Measurements from ENCODE around the gene GPHN. TPM values are rescaled to one million over a fixed set of nuclear protein-coding genes. Genes with fewer than 3 reads are reported as not detected.

Gene GPHN
- total RNA-seq, 1 experiment from 2014 or later, result 18.1 TPM

DNA sequence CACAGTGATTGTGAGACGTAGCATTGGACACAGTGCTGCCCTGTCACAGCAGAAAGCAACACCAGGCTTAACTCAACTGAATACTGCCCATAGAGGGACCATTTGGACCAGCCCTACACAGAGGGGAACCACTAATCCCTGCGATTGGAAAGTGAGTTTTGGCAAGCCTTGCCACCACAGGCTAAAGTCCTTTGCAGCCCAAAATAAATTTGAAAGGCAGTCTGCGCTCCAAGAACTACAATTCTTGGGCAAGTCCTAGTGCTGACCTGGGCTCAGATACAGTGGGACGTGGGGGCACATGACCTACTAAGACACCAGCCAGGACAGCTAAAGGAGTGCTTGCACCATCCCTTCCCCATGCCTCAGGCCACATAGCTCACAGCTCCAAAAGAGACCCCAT lies 349.9 kb downstream of the GPHN start (continued):
- TF ChIP-seq, protein P1, sequence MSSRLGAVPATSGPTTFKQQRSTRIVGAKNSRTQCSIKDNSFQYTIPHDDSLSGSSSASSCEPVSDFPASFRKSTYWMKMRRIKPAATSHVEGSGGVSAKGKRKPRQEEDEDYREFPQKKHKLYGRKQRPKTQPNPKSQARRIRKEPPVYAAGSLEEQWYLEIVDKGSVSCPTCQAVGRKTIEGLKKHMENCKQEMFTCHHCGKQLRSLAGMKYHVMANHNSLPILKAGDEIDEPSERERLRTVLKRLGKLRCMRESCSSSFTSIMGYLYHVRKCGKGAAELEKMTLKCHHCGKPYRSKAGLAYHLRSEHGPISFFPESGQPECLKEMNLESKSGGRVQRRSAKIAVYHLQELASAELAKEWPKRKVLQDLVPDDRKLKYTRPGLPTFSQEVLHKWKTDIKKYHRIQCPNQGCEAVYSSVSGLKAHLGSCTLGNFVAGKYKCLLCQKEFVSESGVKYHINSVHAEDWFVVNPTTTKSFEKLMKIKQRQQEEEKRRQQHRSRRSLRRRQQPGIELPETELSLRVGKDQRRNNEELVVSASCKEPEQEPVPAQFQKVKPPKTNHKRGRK (CRISPR knock-in tag; IDR thresholded peaks at IDR 0.05; ENCODE audit: borderline replicate concordance), result no peak
- TF ChIP-seq, protein P2, sequence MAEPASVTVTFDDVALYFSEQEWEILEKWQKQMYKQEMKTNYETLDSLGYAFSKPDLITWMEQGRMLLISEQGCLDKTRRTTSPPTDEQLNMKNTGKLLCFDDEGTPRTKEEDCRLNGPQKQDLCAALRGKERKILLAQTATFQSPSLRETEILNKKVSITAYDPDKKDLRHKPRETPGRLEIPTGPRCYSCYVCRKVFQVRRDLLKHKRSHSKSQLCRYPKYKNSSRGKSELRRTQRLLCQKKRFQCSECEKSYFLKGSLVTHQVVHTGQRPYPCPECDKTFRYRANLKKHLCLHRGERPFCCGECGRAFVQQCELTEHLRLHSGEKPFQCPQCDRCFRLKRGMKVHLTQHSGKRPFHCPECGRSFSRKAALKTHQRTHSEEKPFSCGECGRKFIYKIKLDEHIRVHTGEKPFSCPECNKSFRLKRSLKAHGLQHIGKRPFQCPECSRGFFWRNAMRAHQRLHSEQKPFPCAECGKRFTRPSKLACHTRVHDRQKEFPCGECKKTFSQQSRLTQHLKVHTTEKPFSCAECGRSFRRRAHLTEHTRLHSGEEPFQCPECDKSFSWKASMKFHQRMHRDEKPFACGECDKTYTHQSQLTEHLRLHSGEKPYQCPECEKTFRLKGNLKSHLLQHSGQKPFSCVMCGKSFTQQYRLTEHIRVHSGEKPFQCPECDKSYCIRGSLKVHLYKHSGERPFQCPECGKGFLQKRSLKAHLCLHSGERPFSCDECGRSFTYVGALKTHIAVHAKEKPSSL (CRISPR knock-in tag; conservative IDR thresholded peaks at IDR 0.05), result no peak
- TF ChIP-seq, protein P3, sequence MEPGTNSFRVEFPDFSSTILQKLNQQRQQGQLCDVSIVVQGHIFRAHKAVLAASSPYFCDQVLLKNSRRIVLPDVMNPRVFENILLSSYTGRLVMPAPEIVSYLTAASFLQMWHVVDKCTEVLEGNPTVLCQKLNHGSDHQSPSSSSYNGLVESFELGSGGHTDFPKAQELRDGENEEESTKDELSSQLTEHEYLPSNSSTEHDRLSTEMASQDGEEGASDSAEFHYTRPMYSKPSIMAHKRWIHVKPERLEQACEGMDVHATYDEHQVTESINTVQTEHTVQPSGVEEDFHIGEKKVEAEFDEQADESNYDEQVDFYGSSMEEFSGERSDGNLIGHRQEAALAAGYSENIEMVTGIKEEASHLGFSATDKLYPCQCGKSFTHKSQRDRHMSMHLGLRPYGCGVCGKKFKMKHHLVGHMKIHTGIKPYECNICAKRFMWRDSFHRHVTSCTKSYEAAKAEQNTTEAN (CRISPR knock-in tag; IDR thresholded peaks at IDR 0.05), result no peak
- TF ChIP-seq, protein P4, sequence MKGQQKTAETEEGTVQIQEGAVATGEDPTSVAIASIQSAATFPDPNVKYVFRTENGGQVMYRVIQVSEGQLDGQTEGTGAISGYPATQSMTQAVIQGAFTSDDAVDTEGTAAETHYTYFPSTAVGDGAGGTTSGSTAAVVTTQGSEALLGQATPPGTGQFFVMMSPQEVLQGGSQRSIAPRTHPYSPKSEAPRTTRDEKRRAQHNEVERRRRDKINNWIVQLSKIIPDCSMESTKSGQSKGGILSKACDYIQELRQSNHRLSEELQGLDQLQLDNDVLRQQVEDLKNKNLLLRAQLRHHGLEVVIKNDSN (CRISPR knock-in tag; IDR thresholded peaks at IDR 0.05), result no peak
- TF ChIP-seq ZNF232 (CRISPR knock-in tag; IDR thresholded peaks at IDR 0.05) (no peak), CREM (CRISPR knock-in tag; IDR thresholded peaks at IDR 0.05) (no peak), CBFB (CRISPR knock-in tag; IDR thresholded peaks at IDR 0.05; ENCODE audit: low read depth) (no peak)
- TF ChIP-seq, protein P5, sequence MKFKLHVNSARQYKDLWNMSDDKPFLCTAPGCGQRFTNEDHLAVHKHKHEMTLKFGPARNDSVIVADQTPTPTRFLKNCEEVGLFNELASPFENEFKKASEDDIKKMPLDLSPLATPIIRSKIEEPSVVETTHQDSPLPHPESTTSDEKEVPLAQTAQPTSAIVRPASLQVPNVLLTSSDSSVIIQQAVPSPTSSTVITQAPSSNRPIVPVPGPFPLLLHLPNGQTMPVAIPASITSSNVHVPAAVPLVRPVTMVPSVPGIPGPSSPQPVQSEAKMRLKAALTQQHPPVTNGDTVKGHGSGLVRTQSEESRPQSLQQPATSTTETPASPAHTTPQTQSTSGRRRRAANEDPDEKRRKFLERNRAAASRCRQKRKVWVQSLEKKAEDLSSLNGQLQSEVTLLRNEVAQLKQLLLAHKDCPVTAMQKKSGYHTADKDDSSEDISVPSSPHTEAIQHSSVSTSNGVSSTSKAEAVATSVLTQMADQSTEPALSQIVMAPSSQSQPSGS (CRISPR knock-in tag; IDR thresholded peaks at IDR 0.05; ENCODE audit: borderline replicate concordance, low read depth), result no peak
- TF ChIP-seq, protein P6, sequence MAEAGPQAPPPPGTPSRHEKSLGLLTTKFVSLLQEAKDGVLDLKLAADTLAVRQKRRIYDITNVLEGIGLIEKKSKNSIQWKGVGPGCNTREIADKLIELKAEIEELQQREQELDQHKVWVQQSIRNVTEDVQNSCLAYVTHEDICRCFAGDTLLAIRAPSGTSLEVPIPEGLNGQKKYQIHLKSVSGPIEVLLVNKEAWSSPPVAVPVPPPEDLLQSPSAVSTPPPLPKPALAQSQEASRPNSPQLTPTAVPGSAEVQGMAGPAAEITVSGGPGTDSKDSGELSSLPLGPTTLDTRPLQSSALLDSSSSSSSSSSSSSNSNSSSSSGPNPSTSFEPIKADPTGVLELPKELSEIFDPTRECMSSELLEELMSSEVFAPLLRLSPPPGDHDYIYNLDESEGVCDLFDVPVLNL (CRISPR knock-in tag; IDR thresholded peaks at IDR 0.05; ENCODE audit: borderline replicate concordance, low read depth), result no peak

DNA sequence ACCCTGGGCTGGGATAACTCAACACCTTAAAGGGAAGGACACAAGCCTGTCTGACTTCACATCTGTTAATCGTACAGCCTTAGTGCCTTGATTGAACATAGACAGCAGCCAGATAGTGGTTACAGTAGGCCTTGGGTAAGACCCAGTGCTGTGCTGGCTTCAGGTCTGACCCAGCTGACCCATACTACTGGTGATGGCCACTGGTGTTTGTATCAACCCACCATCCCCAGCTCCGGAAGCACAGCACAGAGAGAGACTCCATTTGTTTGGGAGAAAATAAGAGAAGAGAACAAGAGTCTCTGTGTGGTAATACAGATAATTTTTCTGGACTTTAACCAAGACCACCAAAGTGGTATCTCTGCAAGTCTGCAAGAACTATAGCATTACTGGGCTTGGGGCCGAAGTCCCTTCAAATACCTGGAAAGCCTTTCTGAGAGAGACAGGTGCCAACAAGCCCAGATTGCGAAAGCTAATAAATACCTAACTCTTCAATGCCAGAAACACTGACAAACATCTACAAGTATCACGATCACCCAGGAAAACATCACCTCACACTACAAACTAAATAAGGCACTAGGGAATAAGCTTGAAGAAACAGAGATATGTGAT lies 351.2 kb downstream of the GPHN start:
- H3K4me3 Mint-ChIP-seq, result no peak overlapping the region
- no peak for DNase-seq (ENCODE audit: low spot score)

DNA sequence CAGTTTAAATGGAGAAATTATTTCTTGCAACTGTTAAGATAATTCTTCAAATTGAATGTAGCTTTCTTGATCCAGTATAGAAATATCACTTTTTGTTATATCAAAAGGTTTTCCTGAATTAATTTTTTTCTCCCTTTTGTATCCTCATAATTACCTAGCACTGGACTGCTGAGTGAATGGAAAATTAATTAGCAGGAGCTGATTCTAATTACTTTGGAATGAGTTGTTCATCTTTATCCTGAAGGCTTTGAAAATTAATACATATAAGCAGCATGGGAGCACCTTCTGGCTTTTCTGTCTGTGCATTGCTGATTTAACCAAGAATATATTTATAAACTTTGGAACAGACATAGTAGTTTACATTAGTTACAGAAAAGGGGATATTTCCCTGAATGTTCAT lies 373.6 kb downstream of the GPHN start:
- no peak for DNase-seq (ENCODE audit: low spot score)
- no peak for ATAC-seq
- peaks cover 5% of the 10 kb centered on the region for H3K36me3 Mint-ChIP-seq
- ChIA-PET POLR2A (no interaction called here), CTCF (no interaction called here)
- H3K4me3 Mint-ChIP-seq, result no peak overlapping the region
- no peaks in the 10 kb centered on the region for H3K27me3 Mint-ChIP-seq (ENCODE audit: low read depth)
- no peaks in the 10 kb centered on the region for H3K4me1 Mint-ChIP-seq
- H3K27ac Mint-ChIP-seq, result no peak overlapping the region
- peaks cover 21% of the 10 kb centered on the region for H3K9me3 Mint-ChIP-seq
- TF ChIP-seq, protein P7, sequence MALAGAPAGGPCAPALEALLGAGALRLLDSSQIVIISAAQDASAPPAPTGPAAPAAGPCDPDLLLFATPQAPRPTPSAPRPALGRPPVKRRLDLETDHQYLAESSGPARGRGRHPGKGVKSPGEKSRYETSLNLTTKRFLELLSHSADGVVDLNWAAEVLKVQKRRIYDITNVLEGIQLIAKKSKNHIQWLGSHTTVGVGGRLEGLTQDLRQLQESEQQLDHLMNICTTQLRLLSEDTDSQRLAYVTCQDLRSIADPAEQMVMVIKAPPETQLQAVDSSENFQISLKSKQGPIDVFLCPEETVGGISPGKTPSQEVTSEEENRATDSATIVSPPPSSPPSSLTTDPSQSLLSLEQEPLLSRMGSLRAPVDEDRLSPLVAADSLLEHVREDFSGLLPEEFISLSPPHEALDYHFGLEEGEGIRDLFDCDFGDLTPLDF (CRISPR knock-in tag; IDR thresholded peaks at IDR 0.05), result no peak
- TF ChIP-seq ATF1 (CRISPR knock-in tag; IDR thresholded peaks at IDR 0.05) (no peak), ZNF317 (CRISPR knock-in tag; IDR thresholded peaks at IDR 0.05; ENCODE audit: borderline replicate concordance, low read depth) (no peak), SOX15 (CRISPR knock-in tag; IDR thresholded peaks at IDR 0.05) (no peak), HMGA2 (CRISPR knock-in tag; IDR thresholded peaks at IDR 0.05) (no peak), JAZF1 (CRISPR knock-in tag; IDR thresholded peaks at IDR 0.05) (no peak), IRF2 (CRISPR knock-in tag; IDR thresholded peaks at IDR 0.05; ENCODE audit: borderline replicate concordance, low read depth) (no peak)
- TF ChIP-seq, protein P8, sequence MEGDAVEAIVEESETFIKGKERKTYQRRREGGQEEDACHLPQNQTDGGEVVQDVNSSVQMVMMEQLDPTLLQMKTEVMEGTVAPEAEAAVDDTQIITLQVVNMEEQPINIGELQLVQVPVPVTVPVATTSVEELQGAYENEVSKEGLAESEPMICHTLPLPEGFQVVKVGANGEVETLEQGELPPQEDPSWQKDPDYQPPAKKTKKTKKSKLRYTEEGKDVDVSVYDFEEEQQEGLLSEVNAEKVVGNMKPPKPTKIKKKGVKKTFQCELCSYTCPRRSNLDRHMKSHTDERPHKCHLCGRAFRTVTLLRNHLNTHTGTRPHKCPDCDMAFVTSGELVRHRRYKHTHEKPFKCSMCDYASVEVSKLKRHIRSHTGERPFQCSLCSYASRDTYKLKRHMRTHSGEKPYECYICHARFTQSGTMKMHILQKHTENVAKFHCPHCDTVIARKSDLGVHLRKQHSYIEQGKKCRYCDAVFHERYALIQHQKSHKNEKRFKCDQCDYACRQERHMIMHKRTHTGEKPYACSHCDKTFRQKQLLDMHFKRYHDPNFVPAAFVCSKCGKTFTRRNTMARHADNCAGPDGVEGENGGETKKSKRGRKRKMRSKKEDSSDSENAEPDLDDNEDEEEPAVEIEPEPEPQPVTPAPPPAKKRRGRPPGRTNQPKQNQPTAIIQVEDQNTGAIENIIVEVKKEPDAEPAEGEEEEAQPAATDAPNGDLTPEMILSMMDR (IDR thresholded peaks at IDR 0.05), result no peak
- TF ChIP-seq, protein P9, sequence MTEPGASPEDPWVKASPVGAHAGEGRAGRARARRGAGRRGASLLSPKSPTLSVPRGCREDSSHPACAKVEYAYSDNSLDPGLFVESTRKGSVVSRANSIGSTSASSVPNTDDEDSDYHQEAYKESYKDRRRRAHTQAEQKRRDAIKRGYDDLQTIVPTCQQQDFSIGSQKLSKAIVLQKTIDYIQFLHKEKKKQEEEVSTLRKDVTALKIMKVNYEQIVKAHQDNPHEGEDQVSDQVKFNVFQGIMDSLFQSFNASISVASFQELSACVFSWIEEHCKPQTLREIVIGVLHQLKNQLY (CRISPR knock-in tag; IDR thresholded peaks at IDR 0.05), result no peak

More for the DNA sequence above, 351.2 kb downstream of the GPHN start:
- ChIA-PET CTCF (interaction anchor here (1.1 kb wide), 1 partner anchor 500 kb away, joined by 3 read pairs; no protein-coding TSS in a partner anchor), POLR2A (no interaction called here)
- ATAC-seq, result no peak
- H3K36me3 Mint-ChIP-seq, result peaks cover 5% of the 10 kb centered on the region; the same call in 1 of the 2 replicates
- peaks cover 40% of the 10 kb centered on the region for H3K9me3 Mint-ChIP-seq
- H3K27me3 Mint-ChIP-seq (ENCODE audit: low read depth), result no peaks in the 10 kb centered on the region
- H3K27ac Mint-ChIP-seq, result no peak overlapping the region
- no peak for TF ChIP-seq NFATC4 (CRISPR knock-in tag; IDR thresholded peaks at IDR 0.05)
- TF ChIP-seq, protein P10, sequence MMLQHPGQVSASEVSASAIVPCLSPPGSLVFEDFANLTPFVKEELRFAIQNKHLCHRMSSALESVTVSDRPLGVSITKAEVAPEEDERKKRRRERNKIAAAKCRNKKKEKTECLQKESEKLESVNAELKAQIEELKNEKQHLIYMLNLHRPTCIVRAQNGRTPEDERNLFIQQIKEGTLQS (CRISPR knock-in tag; conservative IDR thresholded peaks at IDR 0.05), result no peak
- H3K4me1 Mint-ChIP-seq, result no peaks in the 10 kb centered on the region
